ENCODE measurements around the gene C16orf74.

C16orf74 gene

DNA sequence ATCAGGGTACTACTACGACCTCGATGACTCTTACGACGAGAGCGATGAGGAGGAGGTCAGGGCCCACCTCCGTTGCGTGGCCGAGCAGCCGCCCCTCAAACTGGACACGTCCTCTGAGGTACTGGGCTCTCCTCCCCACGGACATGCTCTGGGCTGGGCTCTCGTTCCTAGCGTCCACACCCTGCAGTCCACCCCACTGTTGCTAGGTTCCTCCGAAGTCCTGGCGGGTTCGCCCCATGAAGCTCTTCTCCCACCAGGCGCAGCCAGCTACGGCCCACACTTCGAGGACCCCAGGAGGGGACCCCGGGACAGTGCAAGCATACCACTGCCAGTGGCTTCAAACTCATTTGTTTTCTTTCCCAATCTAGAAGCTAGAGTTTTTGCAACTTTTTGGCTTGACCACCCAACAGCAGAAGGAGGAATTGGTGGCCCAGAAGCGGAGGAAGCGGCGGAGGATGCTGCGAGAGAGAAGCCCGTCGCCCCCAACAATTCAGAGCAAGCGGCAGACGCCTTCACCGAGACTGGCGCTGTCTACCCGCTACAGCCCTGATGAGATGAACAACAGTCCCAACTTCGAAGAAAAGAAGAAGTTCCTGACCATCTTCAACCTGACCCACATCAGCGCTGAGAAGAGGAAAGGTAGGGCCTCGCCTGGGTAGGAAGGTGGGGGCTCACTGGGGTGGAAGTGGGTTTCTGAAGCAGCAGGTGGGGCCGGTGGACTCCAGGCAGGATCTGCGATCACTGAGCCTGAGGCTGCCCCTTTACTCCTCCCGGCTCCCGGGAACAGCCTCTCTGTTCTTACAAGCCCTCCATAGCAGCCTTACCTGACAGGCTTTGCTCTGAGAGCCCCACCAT is 87.7 kb downstream of the C16orf74 start:
- no peak for DNase-seq (ENCODE audit: extremely low spot score, insufficient read length, low read depth)
- FAIRE-seq = no peak

DNA sequence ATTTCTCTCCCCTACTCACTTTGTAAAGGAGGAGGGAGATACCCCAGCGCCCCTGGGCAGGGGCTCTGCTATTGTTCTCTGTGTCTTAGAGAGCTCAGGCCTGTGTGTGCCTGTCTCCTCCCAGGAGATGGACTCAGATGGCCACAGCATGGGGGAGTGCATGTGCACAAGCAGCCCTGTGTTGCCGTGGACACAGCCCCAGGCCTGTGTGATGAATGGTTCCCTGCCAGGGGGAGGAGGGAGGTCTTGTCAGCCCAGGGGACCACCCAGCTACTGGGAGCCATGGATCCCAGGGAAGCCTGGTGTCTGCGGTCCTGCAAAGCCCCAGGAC is 88.4 kb downstream of the C16orf74 start:
- FAIRE-seq = no peak

DNA sequence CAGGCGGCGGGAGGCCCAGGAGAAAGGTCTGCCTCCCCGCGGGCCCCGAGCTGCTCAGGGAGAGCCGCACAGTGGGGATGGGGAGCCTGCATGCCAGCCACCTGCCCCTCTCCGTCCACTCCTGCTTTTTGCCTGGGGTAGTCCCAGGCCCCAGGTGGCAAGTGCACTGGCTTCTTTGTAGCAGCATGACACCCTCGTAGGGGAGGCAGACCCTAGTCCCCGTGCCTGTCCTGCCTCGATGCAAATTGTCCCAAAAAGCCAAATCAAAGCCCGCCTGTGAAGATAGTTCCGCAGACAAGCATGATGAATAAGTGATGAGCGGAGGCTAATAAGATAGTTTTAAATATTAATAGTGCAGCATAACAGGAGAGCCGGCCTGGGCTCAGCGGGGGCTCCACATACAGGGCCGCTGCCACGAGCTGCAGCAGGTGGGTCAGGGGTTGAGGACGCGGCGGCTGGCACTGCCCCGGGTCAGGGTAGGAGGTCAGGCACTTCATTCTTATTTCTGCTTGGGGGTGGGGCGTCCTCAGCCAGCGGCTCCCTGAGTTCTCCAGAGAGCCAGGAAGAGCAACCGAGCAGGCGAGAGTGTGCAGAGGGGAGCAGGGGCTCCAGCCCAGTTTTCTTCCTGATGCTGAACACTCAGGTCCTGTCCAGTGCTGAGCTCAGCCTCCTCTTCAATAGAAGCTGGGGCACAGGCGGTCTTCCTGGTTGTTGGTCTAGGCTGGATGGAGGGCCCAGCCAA is 89.0 kb downstream of the C16orf74 start:
- FAIRE-seq (no peak), DNase-seq (ENCODE audit: extremely low spot score, insufficient read length, low read depth) (no peak)

More for the DNA sequence above, 88.4 kb downstream of the C16orf74 start:
- DNase-seq (ENCODE audit: extremely low spot score, insufficient read length, low read depth) = no peak

DNA sequence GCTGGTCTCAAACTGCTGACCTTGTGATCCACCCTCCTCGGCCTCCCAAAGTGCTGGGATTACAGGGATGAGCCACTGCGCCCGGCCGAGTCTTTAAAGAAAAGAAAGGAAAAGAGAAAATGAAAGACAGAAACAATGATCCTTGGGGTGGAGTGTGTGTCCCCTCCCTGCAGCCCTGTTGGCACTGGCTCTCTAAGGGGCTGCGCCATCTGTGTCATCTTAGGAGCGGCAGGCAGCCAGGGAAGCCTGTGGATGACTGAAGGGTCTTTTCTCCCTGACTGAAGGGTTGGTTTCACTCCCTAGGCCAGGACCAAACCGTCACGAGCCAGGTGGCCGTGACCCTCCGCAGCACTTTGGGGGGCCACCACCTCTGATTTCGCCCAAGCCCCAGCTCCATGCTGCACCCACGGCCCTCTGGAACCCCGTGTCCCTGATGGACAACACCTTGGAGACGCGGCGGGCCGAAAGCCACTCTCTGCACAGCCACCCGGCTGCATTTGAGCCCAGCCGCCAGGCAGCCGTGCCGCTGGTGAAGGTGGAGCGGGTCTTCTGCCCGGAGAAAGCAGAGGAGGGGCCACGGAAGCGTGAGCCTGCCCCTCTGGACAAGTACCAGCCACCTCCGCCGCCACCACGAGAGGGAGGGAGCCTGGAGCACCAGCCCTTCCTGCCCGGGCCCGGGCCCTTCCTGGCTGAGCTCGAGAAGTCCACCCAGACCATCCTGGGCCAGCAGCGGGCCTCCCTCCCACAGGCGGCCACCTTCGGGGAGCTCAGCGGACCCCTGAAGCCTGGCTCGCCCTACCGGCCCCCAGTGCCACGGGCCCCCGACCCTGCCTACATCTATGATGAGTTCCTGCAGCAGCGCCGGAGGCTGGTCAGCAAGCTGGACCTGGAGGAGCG is 89.8 kb downstream of the C16orf74 start:
- FAIRE-seq (no peak), DNase-seq (ENCODE audit: extremely low spot score, insufficient read length, low read depth) (no peak)

DNA sequence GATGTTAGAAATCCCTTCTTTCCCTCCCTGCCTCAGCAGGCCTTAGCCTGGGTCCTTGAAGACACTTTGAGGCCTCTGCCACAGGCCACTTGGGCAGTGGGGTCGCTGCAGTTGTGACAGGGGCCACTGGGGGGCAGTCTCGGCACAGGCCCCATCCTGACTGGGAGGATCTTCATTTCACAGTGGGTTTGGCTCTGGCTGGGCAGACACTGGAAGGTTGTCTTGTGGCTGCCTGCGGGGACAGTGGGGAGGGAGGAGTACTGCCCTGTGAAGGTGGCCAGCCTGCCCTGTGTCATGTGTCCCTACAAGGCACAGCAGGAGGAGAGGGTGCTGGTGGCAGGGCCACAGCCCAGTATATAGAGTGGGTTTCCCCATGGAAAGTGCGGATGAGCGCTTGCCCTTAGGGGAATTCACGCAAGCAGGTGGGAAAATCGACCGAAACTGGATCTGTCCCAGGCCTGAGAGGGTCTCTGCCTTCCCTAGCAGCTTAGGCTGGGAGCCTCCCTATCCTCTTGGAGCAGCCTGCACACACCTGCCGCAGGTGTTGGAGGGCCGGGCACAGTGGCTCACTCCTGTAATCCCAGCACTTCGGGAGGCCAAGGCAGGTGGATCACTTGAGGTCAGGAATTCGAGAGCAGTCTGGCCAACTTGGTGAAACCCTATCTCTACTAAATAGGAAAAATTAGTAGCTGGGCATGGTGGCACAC is 90.9 kb downstream of the C16orf74 start:
- FAIRE-seq = peak; percentile 74
- peak; percentile 69 for DNase-seq (ENCODE audit: extremely low spot score, insufficient read length, low read depth)

DNA sequence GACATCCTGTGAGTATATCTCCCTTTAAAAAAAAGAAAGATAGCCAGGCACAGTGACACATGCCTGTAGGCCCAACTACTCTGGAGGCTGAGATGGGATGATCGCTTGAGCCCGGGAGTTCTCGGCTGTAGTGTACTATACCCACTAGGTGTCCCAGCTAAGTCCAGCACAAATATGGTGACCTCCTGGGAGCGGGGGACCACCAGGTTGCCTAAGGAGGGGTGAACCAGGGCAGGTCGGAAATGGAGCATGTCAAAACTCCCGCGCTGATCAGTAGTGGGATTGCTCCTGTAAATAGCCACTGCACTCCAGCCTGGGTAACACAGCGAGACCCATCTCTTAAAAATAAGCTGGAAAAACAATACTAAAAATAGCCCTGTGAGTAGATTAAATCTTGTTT is 91.6 kb downstream of the C16orf74 start:
- no peak for FAIRE-seq
- no peak for DNase-seq (ENCODE audit: extremely low spot score, insufficient read length, low read depth)

DNA sequence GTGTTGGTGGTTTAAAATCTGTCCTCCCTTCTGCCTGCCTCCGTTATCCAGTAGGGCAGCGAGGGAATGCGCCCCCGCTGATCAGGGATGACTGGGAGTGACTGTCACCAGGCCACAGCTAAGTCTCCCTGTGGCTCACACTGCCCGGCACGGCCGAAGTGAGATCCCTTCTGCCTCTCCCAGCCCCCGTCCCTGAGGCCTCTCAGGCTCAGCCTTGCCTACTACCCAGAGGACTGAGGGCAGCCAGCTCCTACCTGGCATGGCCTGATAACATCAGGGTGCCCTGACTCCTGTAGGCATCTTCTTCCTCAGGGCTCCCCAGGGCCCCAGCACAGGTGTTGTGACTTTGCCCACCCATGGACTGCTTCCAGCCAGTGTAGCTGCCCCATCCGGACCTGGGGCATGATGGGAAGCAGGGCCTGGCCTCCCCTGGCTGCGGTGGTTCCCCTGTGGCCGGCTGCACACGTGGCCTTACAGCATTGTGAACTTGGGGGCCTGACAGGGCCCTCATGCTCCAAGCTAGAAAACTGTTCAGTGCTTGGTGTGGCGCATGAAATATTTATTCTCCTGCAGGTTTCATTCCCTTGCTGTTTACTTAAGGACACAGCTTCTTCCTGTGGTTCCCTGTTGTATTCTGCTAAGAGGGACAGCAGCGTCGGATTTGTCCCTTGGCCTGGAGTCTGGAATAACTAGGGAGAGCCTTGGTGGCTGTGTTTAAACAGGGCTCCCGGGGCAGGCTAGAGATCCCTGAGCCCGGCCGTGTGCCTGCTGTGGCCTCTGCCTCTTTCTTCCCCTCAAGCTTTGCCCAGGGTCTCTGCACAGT is 92.2 kb downstream of the C16orf74 start:
- DNase-seq (ENCODE audit: extremely low spot score, insufficient read length, low read depth) = no peak
- FAIRE-seq = no peak

DNA sequence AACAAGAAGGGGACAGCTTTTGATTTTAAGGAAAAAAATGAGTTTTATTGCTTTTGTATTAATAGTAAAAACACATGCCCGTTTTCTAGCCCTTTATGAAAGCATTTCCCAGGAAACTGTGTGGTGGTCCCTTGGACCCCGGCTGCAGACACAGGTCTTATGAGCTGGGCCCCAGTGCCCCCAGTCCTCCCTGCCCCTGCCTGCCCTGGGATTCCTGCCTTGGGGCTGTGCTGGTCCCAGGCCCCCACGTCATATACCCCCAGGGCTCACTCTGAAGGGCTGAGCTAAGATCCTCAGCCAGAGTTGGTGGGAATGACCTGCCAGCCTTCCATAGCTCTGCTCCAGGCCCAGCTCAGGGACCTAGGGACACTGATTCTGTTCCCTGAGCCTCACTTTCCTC is 92.9 kb downstream of the C16orf74 start:
- no peak for DNase-seq (ENCODE audit: extremely low spot score, insufficient read length, low read depth)
- FAIRE-seq = no peak

Data from GM18507 (cell line).